Loucy (cell line): ENCODE data around the gene RSU1.

Source experiments
- CTCF ChIP-seq: fragments of 200-600 bp; sonication (generic); conservative IDR thresholded peaks from 2 replicates; pipeline ENCODE4 v1.5.1; 2014; ENCODE audit warnings: mild to moderate bottlenecking, antibody characterized with exemption, low read length
- EZH2phosphoT487 ChIP-seq: fragments of 200-600 bp; IDR thresholded peaks from 2 replicates; pipeline ENCODE4 v1.6.1; 2018; ENCODE audit warnings: antibody characterized with exemption, mild to moderate bottlenecking, moderate library complexity, borderline replicate concordance

- TF ChIP-seq CTCF = no peak
- no peak for TF ChIP-seq EZH2phosphoT487
These were observed 190.5 kb downstream of the RSU1 start for GRCh38 chr10:16626697-16627096.
